ENCODE results near the gene SLC34A1.
"Not testable (repeated sequence)": the region's sequence is repeated elsewhere in the genome, so short reads cannot be mapped to it uniquely, and the experiment has no call there.

Gene SLC34A1

GRCh38 chr5:177359451-177359851 lies 24.8 kb upstream of the SLC34A1 start:
- TF ChIP-seq CTCF (conservative IDR thresholded peaks at IDR 0.05; ENCODE audit: low read depth, low read length) = no peak
- DNase-seq (ENCODE audit: low read depth) = no peak
- H3K4me3 ChIP-seq (ENCODE audit: low read length) = no peak overlapping the region

- no peak for TF ChIP-seq CTCF (conservative IDR thresholded peaks at IDR 0.05; ENCODE audit: low read depth, low read length)
- DNase-seq (ENCODE audit: low read depth) = no peak
- H3K4me3 ChIP-seq (ENCODE audit: low read length) = no peak overlapping the region
Measured at GRCh38 chr5:177359860-177360259, 24.4 kb upstream of the SLC34A1 start.

GRCh38 chr5:177360740-177361139 lies 23.5 kb upstream of the SLC34A1 start:
- not testable (repeated sequence) for DNase-seq (ENCODE audit: low read depth); H3K4me3 ChIP-seq (ENCODE audit: low read length)

- no peak for TF ChIP-seq CTCF (conservative IDR thresholded peaks at IDR 0.05; ENCODE audit: low read depth, low read length)
- no peak overlapping the region for H3K4me3 ChIP-seq (ENCODE audit: low read length)
- DNase-seq (ENCODE audit: low read depth) = no peak
Measured at GRCh38 chr5:177361418-177362291, 22.6 kb upstream of the SLC34A1 start.

GRCh38 chr5:177362292-177362609 lies 22.0 kb upstream of the SLC34A1 start:
- TF ChIP-seq CTCF (conservative IDR thresholded peaks at IDR 0.05; ENCODE audit: low read depth, low read length) = no peak
- no peak for DNase-seq (ENCODE audit: low read depth)
- H3K4me3 ChIP-seq (ENCODE audit: low read length) = no peak overlapping the region

- H3K4me3 ChIP-seq (ENCODE audit: low read length) = peak overlapping the region; percentile 59
- TF ChIP-seq CTCF (conservative IDR thresholded peaks at IDR 0.05; ENCODE audit: low read depth, low read length) = no peak
- DNase-seq (ENCODE audit: low read depth) = no peak
Measured at GRCh38 chr5:177362610-177363507, 21.4 kb upstream of the SLC34A1 start.

GRCh38 chr5:177363565-177363964 lies 20.7 kb upstream of the SLC34A1 start:
- no peak for TF ChIP-seq CTCF (conservative IDR thresholded peaks at IDR 0.05; ENCODE audit: low read depth, low read length)
- no peak for DNase-seq (ENCODE audit: low read depth)
- H3K4me3 ChIP-seq (ENCODE audit: low read length) = peak overlapping the region; percentile 59
